ENCODE measurements around the gene SLC38A7. TPM values are rescaled to one million over a fixed set of nuclear protein-coding genes. Genes with fewer than 3 reads are reported as not detected.

Gene SLC38A7
- total RNA-seq, 1 experiment from 2014 or later = 7.3 TPM

DNA sequence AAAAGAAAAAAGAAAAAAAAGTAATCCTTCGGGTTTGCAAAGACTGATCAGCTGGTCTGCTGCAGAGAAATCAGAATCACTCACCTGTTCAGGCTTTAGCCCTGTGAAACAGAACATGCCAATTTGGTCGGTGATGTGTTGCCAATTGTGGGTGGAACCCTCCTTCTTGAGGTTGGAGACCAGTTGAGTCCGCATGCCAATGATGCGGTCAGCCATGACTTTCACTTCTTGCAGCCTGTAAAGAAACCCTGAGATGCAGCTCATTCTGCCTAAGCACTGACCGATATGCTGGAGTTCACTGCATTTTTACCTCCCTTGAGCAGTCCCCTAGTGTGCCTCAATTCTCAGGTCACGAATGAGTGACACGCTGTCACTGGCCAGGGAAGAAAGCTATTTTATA lies 24.8 kb upstream of the SLC38A7 start:
- ChIA-PET CTCF (no interaction called here), POLR2A (ENCODE audit: unreplicated experiment) (no interaction called here)
- no peak overlapping the region for H3K4me3 ChIP-seq (ENCODE audit: low read length)
- no peak overlapping the region for H3K9ac ChIP-seq (ENCODE audit: low read length)
- no peaks in the 10 kb centered on the region for H3K27me3 ChIP-seq (ENCODE audit: low read length)
- no TSS peak for BruUV-seq (replicated peaks)
- H4K20me1 ChIP-seq (ENCODE audit: low read length) = no peaks in the 10 kb centered on the region
- DNase-seq = no peak
- no peak for ATAC-seq
- intact Hi-C loops (cut with micrococcal nuclease) = no loop called here
- H3K79me2 ChIP-seq (ENCODE audit: low read length) = no peaks in the 10 kb centered on the region
- no peak overlapping the region for H3K4me2 ChIP-seq (ENCODE audit: low read length)
- H3K4me1 ChIP-seq (ENCODE audit: insufficient read depth, low read length) = no peaks in the 10 kb centered on the region
- no peak overlapping the region for H2AFZ ChIP-seq (ENCODE audit: low read length)
- no peak for TF ChIP-seq EZH2 (IDR thresholded peaks at IDR 0.05; ENCODE audit: low read length, unreplicated experiment)
- TF ChIP-seq EZH2phosphoT487 (IDR thresholded peaks at IDR 0.05; ENCODE audit: borderline replicate concordance, low read length) = no peak
- TF ChIP-seq, protein P1, sequence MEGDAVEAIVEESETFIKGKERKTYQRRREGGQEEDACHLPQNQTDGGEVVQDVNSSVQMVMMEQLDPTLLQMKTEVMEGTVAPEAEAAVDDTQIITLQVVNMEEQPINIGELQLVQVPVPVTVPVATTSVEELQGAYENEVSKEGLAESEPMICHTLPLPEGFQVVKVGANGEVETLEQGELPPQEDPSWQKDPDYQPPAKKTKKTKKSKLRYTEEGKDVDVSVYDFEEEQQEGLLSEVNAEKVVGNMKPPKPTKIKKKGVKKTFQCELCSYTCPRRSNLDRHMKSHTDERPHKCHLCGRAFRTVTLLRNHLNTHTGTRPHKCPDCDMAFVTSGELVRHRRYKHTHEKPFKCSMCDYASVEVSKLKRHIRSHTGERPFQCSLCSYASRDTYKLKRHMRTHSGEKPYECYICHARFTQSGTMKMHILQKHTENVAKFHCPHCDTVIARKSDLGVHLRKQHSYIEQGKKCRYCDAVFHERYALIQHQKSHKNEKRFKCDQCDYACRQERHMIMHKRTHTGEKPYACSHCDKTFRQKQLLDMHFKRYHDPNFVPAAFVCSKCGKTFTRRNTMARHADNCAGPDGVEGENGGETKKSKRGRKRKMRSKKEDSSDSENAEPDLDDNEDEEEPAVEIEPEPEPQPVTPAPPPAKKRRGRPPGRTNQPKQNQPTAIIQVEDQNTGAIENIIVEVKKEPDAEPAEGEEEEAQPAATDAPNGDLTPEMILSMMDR (conservative IDR thresholded peaks at IDR 0.05; ENCODE audit: low read depth, low read length) = no peak
- H3K9me2 ChIP-seq (replicated peaks; ENCODE audit: low read length) = no peaks in the 10 kb centered on the region
- H3K36me3 ChIP-seq (ENCODE audit: low read depth, low read length) = peaks cover 11% of the 10 kb centered on the region; the same call in 1 of the 2 replicates
- no peaks in the 10 kb centered on the region for H3K9me3 ChIP-seq (ENCODE audit: low read length)
- H3K27ac ChIP-seq (ENCODE audit: low read length) = no peak overlapping the region
- no peaks in the 10 kb centered on the region for H3F3A ChIP-seq (ENCODE audit: low read length, unreplicated experiment)

DNA sequence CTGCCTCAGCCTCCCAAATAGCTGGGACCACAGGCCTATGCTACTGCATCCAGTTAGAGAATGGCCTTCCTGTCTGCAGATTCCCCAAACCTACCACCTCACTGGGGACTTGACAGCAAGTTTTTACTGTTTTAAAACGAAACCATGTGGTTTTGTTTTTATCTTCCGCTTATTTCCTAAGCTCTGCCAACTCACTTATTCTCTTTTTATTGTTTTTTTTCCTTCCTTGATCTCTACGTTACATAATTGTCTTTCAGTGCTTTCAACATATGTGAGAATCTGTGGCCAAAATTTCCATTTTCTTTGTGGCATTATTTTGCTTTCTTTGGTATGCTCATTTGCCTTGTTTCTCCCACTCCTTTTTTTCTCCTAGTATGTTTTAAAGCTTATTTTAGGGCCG lies 14.6 kb upstream of the SLC38A7 start:
- Histone ChIP-seq H4K20me1 (ENCODE audit: low read length) (no peaks in the 10 kb centered on the region), H3K9me2 (replicated peaks; ENCODE audit: low read length) (no peaks in the 10 kb centered on the region), H3K36me3 (ENCODE audit: low read depth, low read length) (no peaks in the 10 kb centered on the region), H3K9ac (ENCODE audit: low read length) (no peak overlapping the region), H3K4me1 (ENCODE audit: insufficient read depth, low read length) (no peaks in the 10 kb centered on the region), H3K4me2 (ENCODE audit: low read length) (no peak overlapping the region), H3K27ac (ENCODE audit: low read length) (no peak overlapping the region), H3F3A (ENCODE audit: low read length, unreplicated experiment) (no peaks in the 10 kb centered on the region), H3K79me2 (ENCODE audit: low read length) (no peaks in the 10 kb centered on the region), H3K27me3 (ENCODE audit: low read length) (no peaks in the 10 kb centered on the region), H3K4me3 (ENCODE audit: low read length) (no peak overlapping the region), H3K9me3 (ENCODE audit: low read length) (no peaks in the 10 kb centered on the region), H2AFZ (ENCODE audit: low read length) (no peak overlapping the region)
- ChIA-PET CTCF (no interaction called here), POLR2A (ENCODE audit: unreplicated experiment) (no interaction called here)
- TF ChIP-seq EZH2phosphoT487 (IDR thresholded peaks at IDR 0.05; ENCODE audit: borderline replicate concordance, low read length) (no peak), EZH2 (IDR thresholded peaks at IDR 0.05; ENCODE audit: low read length, unreplicated experiment) (no peak)
- TF ChIP-seq, protein P1 (conservative IDR thresholded peaks at IDR 0.05; ENCODE audit: low read depth, low read length) = no peak
- DNase-seq (no peak), ATAC-seq (no peak)
- BruUV-seq (replicated peaks) = no TSS peak
- intact Hi-C loops (cut with micrococcal nuclease) = no loop called here

- H3K4me3 ChIP-seq (ENCODE audit: low read length) = no peak overlapping the region
- H3K27me3 ChIP-seq (ENCODE audit: low read length) = no peaks in the 10 kb centered on the region
- no peaks in the 10 kb centered on the region for H3K9me2 ChIP-seq (replicated peaks; ENCODE audit: low read length)
- H4K20me1 ChIP-seq (ENCODE audit: low read length) = no peaks in the 10 kb centered on the region
- no peak overlapping the region for H3K4me2 ChIP-seq (ENCODE audit: low read length)
- DNase-seq = no peak
- H3K36me3 ChIP-seq (ENCODE audit: low read depth, low read length) = no peaks in the 10 kb centered on the region
- no peaks in the 10 kb centered on the region for H3K9me3 ChIP-seq (ENCODE audit: low read length)
- no peak for ATAC-seq
- no peaks in the 10 kb centered on the region for H3K79me2 ChIP-seq (ENCODE audit: low read length)
- no peaks in the 10 kb centered on the region for H3F3A ChIP-seq (ENCODE audit: low read length, unreplicated experiment)
- POLR2A ChIA-PET (ENCODE audit: unreplicated experiment) = no interaction called here
- intact Hi-C loops (cut with micrococcal nuclease) = no loop called here
- no TSS peak for BruUV-seq (replicated peaks)
- TF ChIP-seq EZH2 (IDR thresholded peaks at IDR 0.05; ENCODE audit: low read length, unreplicated experiment) = no peak
- TF ChIP-seq EZH2phosphoT487 (IDR thresholded peaks at IDR 0.05; ENCODE audit: borderline replicate concordance, low read length) = no peak
- TF ChIP-seq, protein P1 (conservative IDR thresholded peaks at IDR 0.05; ENCODE audit: low read depth, low read length) = no peak
- no peak overlapping the region for H3K27ac ChIP-seq (ENCODE audit: low read length)
- H3K4me1 ChIP-seq (ENCODE audit: insufficient read depth, low read length) = no peaks in the 10 kb centered on the region
- no peak overlapping the region for H2AFZ ChIP-seq (ENCODE audit: low read length)
- CTCF ChIA-PET = no interaction called here
- H3K9ac ChIP-seq (ENCODE audit: low read length) = no peak overlapping the region
Observed at GRCh38 chr16:58695368-58695767, 10.8 kb upstream of the SLC38A7 start.
